H9 (cell line): ENCODE results near the gene AGTPBP1. TPM values are rescaled to one million over a fixed set of nuclear protein-coding genes. Genes with fewer than 3 reads are reported as not detected.

Source experiments
- DNase-seq: peaks from one replicate; pipeline ENCODE4 v3.0.0-alpha.2; 2017
- H2AFZ ChIP-seq: one replicate; pipeline ENCODE4 v1.6.1; 2013; ENCODE audit warnings: mild to moderate bottlenecking, low read length, control low read depth, moderate library complexity
- H2AK5ac ChIP-seq: 2 replicates; pipeline ENCODE4 v1.6.1; 2013; ENCODE audit warnings: low read length, control low read depth, mixed read lengths; ENCODE audit not compliant: insufficient read length
- H2BK120ac ChIP-seq: one replicate; pipeline ENCODE4 v1.6.1; 2013; ENCODE audit warnings: low read depth, mild to moderate bottlenecking, low read length, control low read depth, inconsistent platforms; ENCODE audit not compliant: poor library complexity, severe bottlenecking
- H2BK12ac ChIP-seq: 2 replicates; pipeline ENCODE4 v1.6.1; 2013; ENCODE audit warnings: low read length, control low read depth, mixed read lengths, low read depth; ENCODE audit not compliant: insufficient read length
- H2BK15ac ChIP-seq: 2 replicates; pipeline ENCODE4 v1.6.1; 2013; ENCODE audit warnings: low read depth, low read length, control low read depth
- H2BK20ac ChIP-seq: one replicate; pipeline ENCODE4 v1.6.1; 2013; ENCODE audit warnings: low read depth, mild to moderate bottlenecking, low read length, control low read depth, inconsistent platforms; ENCODE audit not compliant: poor library complexity, severe bottlenecking
- H2BK5ac ChIP-seq: 2 replicates; pipeline ENCODE4 v1.6.1; 2013; ENCODE audit warnings: low read length, control low read depth, mixed read lengths; ENCODE audit not compliant: insufficient read length
- H3K14ac ChIP-seq: 2 replicates; pipeline ENCODE4 v1.6.1; 2013; ENCODE audit warnings: low read length, control low read depth; ENCODE audit not compliant: insufficient read depth
- H3K18ac ChIP-seq: 2 replicates; pipeline ENCODE4 v1.6.1; 2013; ENCODE audit warnings: low read depth, mild to moderate bottlenecking, mixed read lengths, low read length, control low read depth; ENCODE audit not compliant: insufficient read length
- H3K23ac ChIP-seq: 2 replicates; pipeline ENCODE4 v1.6.1; 2013; ENCODE audit warnings: low read length, control low read depth, mixed read lengths, low read depth; ENCODE audit not compliant: insufficient read length
- H3K23me2 ChIP-seq: 2 replicates; pipeline ENCODE4 v1.6.1; 2013; ENCODE audit warnings: low read depth, mild to moderate bottlenecking, mixed read lengths, low read length, control low read depth; ENCODE audit not compliant: insufficient read length, poor library complexity, severe bottlenecking
- H3K27ac ChIP-seq: 2 replicates; pipeline ENCODE4 v1.5.1; 2013; ENCODE audit warnings: low read length, control low read depth, mixed read lengths, low read depth; ENCODE audit not compliant: insufficient read length
- H3K27me3 ChIP-seq: 2 replicates; pipeline ENCODE4 v1.6.1; 2013; ENCODE audit warnings: low read length, control low read depth, inconsistent platforms; ENCODE audit not compliant: insufficient read depth
- H3K4ac ChIP-seq: 2 replicates; pipeline ENCODE4 v1.6.1; 2013; ENCODE audit warnings: low read depth, mild to moderate bottlenecking, control low read depth, inconsistent platforms, low read length, moderate library complexity
- H3K4me1 ChIP-seq: 2 replicates; pipeline ENCODE4 v1.6.1; 2013; ENCODE audit warnings: low read length, control low read depth, inconsistent platforms; ENCODE audit not compliant: insufficient read depth
- H3K4me2 ChIP-seq: 2 replicates; pipeline ENCODE4 v1.6.1; 2013; ENCODE audit warnings: low read length, control low read depth, mixed read lengths; ENCODE audit not compliant: insufficient read length, insufficient read depth
- H3K56ac ChIP-seq: 2 replicates; pipeline ENCODE4 v1.6.1; 2013; ENCODE audit warnings: low read depth, mild to moderate bottlenecking, mixed read lengths, low read length, control low read depth; ENCODE audit not compliant: insufficient read length
- H3K79me1 ChIP-seq: 2 replicates; pipeline ENCODE4 v1.6.1; 2013; ENCODE audit warnings: low read depth, mild to moderate bottlenecking, moderate library complexity, low read length, control low read depth, inconsistent platforms; ENCODE audit not compliant: insufficient read depth, poor library complexity, severe bottlenecking
- H3K79me2 ChIP-seq: 2 replicates; pipeline ENCODE4 v1.6.1; 2013; ENCODE audit warnings: low read length, control low read depth, inconsistent platforms; ENCODE audit not compliant: insufficient read depth
- H3K9ac ChIP-seq: 2 replicates; pipeline ENCODE4 v1.6.1; 2013; ENCODE audit warnings: low read length, control low read depth, mixed read lengths; ENCODE audit not compliant: insufficient read length; ENCODE audit errors: extremely low read depth
- H3K9me3 ChIP-seq: one replicate; pipeline ENCODE4 v1.6.1; 2013; ENCODE audit warnings: low read depth, low read length, inconsistent platforms; ENCODE audit not compliant: control insufficient read depth
- H3T11ph ChIP-seq: one replicate; pipeline ENCODE4 v1.6.1; 2013; ENCODE audit warnings: mild to moderate bottlenecking, low read length, control low read depth, inconsistent platforms
- H4K20me1 ChIP-seq: one replicate; pipeline ENCODE4 v1.6.1; 2013; ENCODE audit not compliant: control insufficient read depth, insufficient read length, insufficient read depth
- H4K5ac ChIP-seq: 2 replicates; pipeline ENCODE4 v1.6.1; 2013; ENCODE audit warnings: low read depth, mild to moderate bottlenecking, mixed read lengths, low read length, control low read depth; ENCODE audit not compliant: insufficient read length
- H4K8ac ChIP-seq: replicated peaks from 2 replicates; pipeline ENCODE4 v1.6.1; 2013; ENCODE audit warnings: low read length, control low read depth, mixed read lengths, low read depth; ENCODE audit not compliant: insufficient read length
- H4K91ac ChIP-seq: 2 replicates; pipeline ENCODE4 v1.6.1; 2013; ENCODE audit warnings: low read depth, mild to moderate bottlenecking, moderate library complexity, mixed read lengths, low read length, control low read depth; ENCODE audit not compliant: insufficient read length
- H3K27ac Mint-ChIP-seq, 3 experiments: 2 replicates in 2 of 3; 3 replicates in 1 of 3; pipeline ENCODE4 v1.8.0; 2020 to 2021; ENCODE audit warnings: mixed read lengths in 3 of 3, mild to moderate bottlenecking in 1 of 3, moderate library complexity in 1 of 3
- H3K27me3 Mint-ChIP-seq: 2 replicates; pipeline ENCODE4 v1.8.0; 2021; ENCODE audit warnings: low read depth, mild to moderate bottlenecking, moderate library complexity, mixed read lengths
- H3K36me3 Mint-ChIP-seq, 3 experiments: 2 replicates in 2 of 3; 3 replicates in 1 of 3; pipeline ENCODE4 v1.8.0; 2020 to 2021; ENCODE audit warnings: low read depth in 3 of 3, mixed read lengths in 3 of 3; ENCODE audit not compliant: insufficient read depth in 1 of 3
- H3K4me1 Mint-ChIP-seq, 2 experiments: 2 replicates each; pipeline ENCODE4 v1.8.0; 2020; ENCODE audit warnings: mixed read lengths in 2 of 2
- H3K4me3 Mint-ChIP-seq, 2 experiments: 2 replicates in 1 of 2; 3 replicates in 1 of 2; pipeline ENCODE4 v1.8.0; 2020 to 2021; ENCODE audit warnings: mild to moderate bottlenecking in 2 of 2, mixed read lengths in 2 of 2, moderate library complexity in 1 of 2
- H3K9me3 Mint-ChIP-seq, 2 experiments: 2 replicates in 1 of 2; 3 replicates in 1 of 2; pipeline ENCODE4 v1.8.0; 2020; ENCODE audit warnings: mild to moderate bottlenecking in 2 of 2, mixed read lengths in 2 of 2, moderate library complexity in 1 of 2
- CTCF ChIP-seq: fragments of 200-600 bp; sonication (generic); conservative IDR thresholded peaks from 3 replicates; pipeline ENCODE4 v1.8.0; 2021; ENCODE audit warnings: antibody characterized with exemption, mild to moderate bottlenecking
- WGBS: extraction: QIAGEN DNeasy Blood & Tissue Kit; methylation state at CpG from one replicate; pipeline ENCODE4 v1.1.7; 2013; ENCODE audit warnings: missing lambda C conversion rate, low lambda C conversion rate, mixed read lengths; ENCODE audit not compliant: insufficient read length; ENCODE audit errors: extremely low coverage; 5-methylcytosine and 5-hydroxymethylcytosine counted together
- total RNA-seq: library from RNA; stranded (reverse); gene quantifications from 2 replicates; pipeline ENCODE4 v1.2.1, GENCODE V29; 2021

The AGTPBP1 gene
- total RNA-seq, 1 experiment from 2014 or later, result 53.1 TPM

- Histone ChIP-seq H2BK120ac (no peak overlapping the region), H2BK12ac (no peak overlapping the region), H2BK20ac (no peak overlapping the region), H3K9me3 (no peaks in the 10 kb centered on the region), H4K8ac (no peak overlapping the region), H3K4ac (no peak overlapping the region), H4K20me1 (no peaks in the 10 kb centered on the region), H4K91ac (no peak overlapping the region), H3K18ac (no peak overlapping the region), H3K9ac (no peak overlapping the region), H2AFZ (no peak overlapping the region), H3K23ac (no peak overlapping the region), H3K79me2 (no peaks in the 10 kb centered on the region), H2BK15ac (no peak overlapping the region), H3K4me2 (no peak overlapping the region), H3K4me1 (peaks cover 11% of the 10 kb centered on the region; the same call in 1 of the 2 replicates), H2AK5ac (no peak overlapping the region), H3K23me2 (no peaks in the 10 kb centered on the region), H3T11ph (no peak overlapping the region), H3K27ac (no peak overlapping the region), H4K5ac (no peak overlapping the region), H2BK5ac (no peak overlapping the region), H3K27me3 (no peaks in the 10 kb centered on the region), H3K14ac (no peak overlapping the region), H3K56ac (no peak overlapping the region), H3K79me1 (no peaks in the 10 kb centered on the region)
- no CpG with 5 or more reads among the region's 3 CpGs for WGBS
- no peaks in the 10 kb centered on the region; a peak in 1 of 5 replicates for H3K9me3 Mint-ChIP-seq
- H3K27me3 Mint-ChIP-seq, result no peaks in the 10 kb centered on the region
- no peak for DNase-seq
- H3K4me1 Mint-ChIP-seq, result peaks cover 18 to 19% of the 10 kb centered on the region in 2 experiments
- H3K27ac Mint-ChIP-seq, result no peak overlapping the region
- no peak for TF ChIP-seq CTCF
- peaks cover 0 to 6% (median 5%) of the 10 kb centered on the region in 3 experiments; a peak in 4 of 7 replicates for H3K36me3 Mint-ChIP-seq
- no peak overlapping the region for H3K4me3 Mint-ChIP-seq
Observed at GRCh38 chr9:85599540-85600105, 142.1 kb downstream of the AGTPBP1 start.
